ENCODE data around the gene GDF3.
"Not testable (repeated sequence)": the region's sequence is repeated elsewhere in the genome, so short reads cannot be mapped to it uniquely, and the experiment has no call there.

GRCh38 chr12:7730984-7731383 lies 35.4 kb upstream of the GDF3 start:
- TF ChIP-seq CTCF (IDR thresholded peaks at IDR 0.05; ENCODE audit: low read length); EZH2 (IDR thresholded peaks at IDR 0.05; ENCODE audit: borderline replicate concordance, low read length): not testable (repeated sequence)

All from OCI-LY1 (cell line).